Uterine smooth muscle cell (primary cell): Measurements from ENCODE around the gene ESR2. TPM values are rescaled to one million over a fixed set of nuclear protein-coding genes. Genes with fewer than 3 reads are reported as not detected.

Experiments
- total RNA-seq: library from RNA; depleted of rRNA; stranded (reverse); fragments of >200 nt; gene quantifications from 2 replicates; pipeline ENCODE4 v1.2.3, GENCODE V29; 2014

The ESR2 gene
- 0.11 and 0.25 TPM in 2 replicates for total RNA-seq

GRCh38 chr14:64293976-64294671 lies at the start of gene ESR2:
TSS of gene ESR2 (minus strand) at chr14:64294371. CDS start at chr14:64282985, 11,386 bp downstream.

Other genes starting within 250 kb of the ESR2 start
- 54.0 and 114 TPM in 2 replicates for gene MTHFD1, start 94.0 kb upstream of the ESR2 start, total RNA-seq
- 0.44 and 1.1 TPM in 2 replicates for gene AKAP5, start 171.1 kb upstream of the ESR2 start, total RNA-seq
- gene ZBTB25, start 209.5 kb upstream of the ESR2 start, total RNA-seq, result 4.0 and 5.7 TPM in 2 replicates
- 39.5 and 41.2 TPM in 2 replicates for gene ZBTB1, start 210.4 kb upstream of the ESR2 start, total RNA-seq
- gene HSPA2, start 246.4 kb upstream of the ESR2 start, total RNA-seq, result 5.8 and 7.5 TPM in 2 replicates